Measurements from ENCODE around the gene PXYLP1.

PXYLP1 gene

DNA sequence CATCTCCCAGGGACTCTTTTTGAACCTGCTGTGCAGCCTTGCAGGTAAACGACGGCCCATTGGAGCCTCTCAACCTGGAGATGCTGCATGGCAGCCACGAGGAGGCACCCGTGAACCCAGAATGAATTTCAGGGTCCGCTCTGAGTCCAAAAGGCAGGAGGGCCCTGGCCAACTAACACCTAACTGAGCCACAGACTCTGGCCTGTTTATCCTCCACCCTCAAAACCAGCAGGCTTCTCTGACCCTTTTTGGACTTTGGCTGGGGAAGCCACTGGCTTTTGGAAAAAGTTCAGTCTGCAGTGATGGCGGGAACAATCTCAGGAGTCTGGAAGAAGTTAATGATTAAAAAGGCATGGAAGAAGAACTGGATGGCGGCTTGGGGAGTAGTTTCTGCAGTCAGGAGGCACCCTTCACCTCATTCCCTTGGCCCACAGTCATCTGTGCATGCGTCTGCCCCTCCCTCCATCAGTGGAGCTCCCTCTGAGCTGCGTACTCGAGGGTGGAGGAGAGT is 4.1 kb downstream of the PXYLP1 start:
- no peak overlapping the region for H3K4me2 ChIP-seq (ENCODE audit: low read length)
- peaks cover 16% of the 10 kb centered on the region for H3K27me3 ChIP-seq (ENCODE audit: control insufficient read depth, low read length)
- no peaks in the 10 kb centered on the region for H3K79me2 ChIP-seq (ENCODE audit: control insufficient read depth, low read length)
- no peak overlapping the region for H3K27ac ChIP-seq (ENCODE audit: low read depth, low read length)
- H3K9me2 ChIP-seq (replicated peaks; ENCODE audit: control insufficient read depth, low read length) = no peaks in the 10 kb centered on the region
- H4K20me1 ChIP-seq (ENCODE audit: control insufficient read depth, insufficient read depth, low read depth, low read length) = no peaks in the 10 kb centered on the region
- TF ChIP-seq EZH2phosphoT487 (IDR thresholded peaks at IDR 0.05; ENCODE audit: borderline replicate concordance, low read length) = no peak
- TF ChIP-seq, protein P1, sequence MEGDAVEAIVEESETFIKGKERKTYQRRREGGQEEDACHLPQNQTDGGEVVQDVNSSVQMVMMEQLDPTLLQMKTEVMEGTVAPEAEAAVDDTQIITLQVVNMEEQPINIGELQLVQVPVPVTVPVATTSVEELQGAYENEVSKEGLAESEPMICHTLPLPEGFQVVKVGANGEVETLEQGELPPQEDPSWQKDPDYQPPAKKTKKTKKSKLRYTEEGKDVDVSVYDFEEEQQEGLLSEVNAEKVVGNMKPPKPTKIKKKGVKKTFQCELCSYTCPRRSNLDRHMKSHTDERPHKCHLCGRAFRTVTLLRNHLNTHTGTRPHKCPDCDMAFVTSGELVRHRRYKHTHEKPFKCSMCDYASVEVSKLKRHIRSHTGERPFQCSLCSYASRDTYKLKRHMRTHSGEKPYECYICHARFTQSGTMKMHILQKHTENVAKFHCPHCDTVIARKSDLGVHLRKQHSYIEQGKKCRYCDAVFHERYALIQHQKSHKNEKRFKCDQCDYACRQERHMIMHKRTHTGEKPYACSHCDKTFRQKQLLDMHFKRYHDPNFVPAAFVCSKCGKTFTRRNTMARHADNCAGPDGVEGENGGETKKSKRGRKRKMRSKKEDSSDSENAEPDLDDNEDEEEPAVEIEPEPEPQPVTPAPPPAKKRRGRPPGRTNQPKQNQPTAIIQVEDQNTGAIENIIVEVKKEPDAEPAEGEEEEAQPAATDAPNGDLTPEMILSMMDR (IDR thresholded peaks at IDR 0.05; ENCODE audit: low read depth, low read length, poor library complexity, severe bottlenecking) = no peak
- H3F3A ChIP-seq (ENCODE audit: control insufficient read depth, insufficient read depth) = no peaks in the 10 kb centered on the region
- no peaks in the 10 kb centered on the region for H3K9me3 ChIP-seq (ENCODE audit: control insufficient read depth, insufficient read depth, low read length)
- H3K36me3 ChIP-seq (ENCODE audit: control insufficient read depth, low read length) = no peaks in the 10 kb centered on the region
- H3K4me3 ChIP-seq (ENCODE audit: low read length) = no peak overlapping the region
- H3K4me1 ChIP-seq (ENCODE audit: control insufficient read depth, low read length) = peaks cover 12% of the 10 kb centered on the region

DNA sequence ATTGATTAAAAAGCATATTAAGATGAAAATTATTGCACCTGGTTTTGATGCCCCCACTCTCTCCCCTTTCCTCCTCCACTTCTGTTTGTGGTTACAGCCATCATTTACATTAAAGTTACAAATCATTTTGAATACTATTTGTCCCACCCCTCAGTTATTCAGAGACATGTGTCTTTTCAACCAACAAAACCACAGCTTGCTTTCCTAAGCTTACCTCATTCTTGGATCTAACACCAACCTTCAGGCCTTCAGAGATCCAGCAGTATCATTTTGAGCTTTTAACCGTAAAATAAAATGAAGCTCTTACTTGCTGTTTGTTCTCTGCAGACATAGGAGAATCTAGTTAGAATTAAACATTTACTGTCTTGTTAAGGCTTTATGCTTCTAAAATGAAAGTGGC is 4.7 kb downstream of the PXYLP1 start:
- no peaks in the 10 kb centered on the region for H3K79me2 ChIP-seq (ENCODE audit: control insufficient read depth, low read length)
- no peaks in the 10 kb centered on the region for H4K20me1 ChIP-seq (ENCODE audit: control insufficient read depth, insufficient read depth, low read depth, low read length)
- H3K9me3 ChIP-seq (ENCODE audit: control insufficient read depth, insufficient read depth, low read length) = no peaks in the 10 kb centered on the region
- no peak overlapping the region for H3K27ac ChIP-seq (ENCODE audit: low read depth, low read length)
- H3F3A ChIP-seq (ENCODE audit: control insufficient read depth, insufficient read depth) = no peaks in the 10 kb centered on the region
- peaks cover 16% of the 10 kb centered on the region for H3K27me3 ChIP-seq (ENCODE audit: control insufficient read depth, low read length)
- TF ChIP-seq, protein P1 (IDR thresholded peaks at IDR 0.05; ENCODE audit: low read depth, low read length, poor library complexity, severe bottlenecking) = no peak
- TF ChIP-seq EZH2phosphoT487 (IDR thresholded peaks at IDR 0.05; ENCODE audit: borderline replicate concordance, low read length) = no peak
- no peak overlapping the region for H3K4me2 ChIP-seq (ENCODE audit: low read length)
- H3K4me3 ChIP-seq (ENCODE audit: low read length) = no peak overlapping the region
- H3K4me1 ChIP-seq (ENCODE audit: control insufficient read depth, low read length) = peaks cover 8% of the 10 kb centered on the region
- H3K36me3 ChIP-seq (ENCODE audit: control insufficient read depth, low read length) = no peaks in the 10 kb centered on the region
- H3K9me2 ChIP-seq (replicated peaks; ENCODE audit: control insufficient read depth, low read length) = no peaks in the 10 kb centered on the region

DNA sequence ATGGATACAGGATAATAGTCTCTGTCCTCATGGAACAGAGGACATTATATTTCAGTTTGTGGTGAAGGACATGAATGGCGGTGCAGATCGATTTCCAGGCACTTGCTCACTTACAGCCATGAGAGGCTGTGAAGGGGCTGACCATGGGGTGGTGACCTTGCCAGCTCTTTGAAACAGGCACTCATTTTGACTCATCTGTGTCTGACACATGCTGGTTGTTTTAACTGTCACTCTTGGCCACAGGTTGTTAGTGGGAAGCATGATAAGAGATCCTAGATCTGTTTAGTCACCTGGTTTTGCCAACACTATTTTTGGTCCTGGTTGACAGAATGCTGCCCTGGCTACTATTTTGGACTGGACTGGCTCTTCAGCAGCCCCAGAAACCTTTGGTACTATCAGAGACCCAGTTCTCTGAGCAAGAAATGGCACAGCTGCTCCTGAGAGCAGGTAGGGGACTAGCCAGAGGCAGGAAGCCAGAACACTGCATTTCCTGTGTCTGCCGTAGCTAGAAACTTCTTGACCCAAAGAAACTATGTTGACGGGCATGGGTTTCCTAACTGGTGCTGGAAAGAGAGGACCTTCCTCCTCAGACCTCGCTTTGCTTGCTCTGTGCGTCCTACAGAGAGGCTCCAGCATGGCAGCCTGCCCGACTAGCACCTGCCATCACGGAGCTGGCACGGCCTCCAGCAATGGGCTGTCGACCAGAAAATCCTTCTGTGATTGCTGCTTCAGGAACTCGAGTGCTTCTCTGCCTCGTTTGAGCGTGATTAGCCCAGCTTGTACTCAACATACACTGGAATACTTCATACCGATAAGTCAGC is 6.3 kb downstream of the PXYLP1 start:
- peaks cover 6% of the 10 kb centered on the region for H3K27me3 ChIP-seq (ENCODE audit: control insufficient read depth, low read length)
- no peak overlapping the region for H3K27ac ChIP-seq (ENCODE audit: low read depth, low read length)
- no peak overlapping the region for H3K4me3 ChIP-seq (ENCODE audit: low read length)
- H3K36me3 ChIP-seq (ENCODE audit: control insufficient read depth, low read length) = no peaks in the 10 kb centered on the region
- no peaks in the 10 kb centered on the region for H3F3A ChIP-seq (ENCODE audit: control insufficient read depth, insufficient read depth)
- H3K9me2 ChIP-seq (replicated peaks; ENCODE audit: control insufficient read depth, low read length) = no peaks in the 10 kb centered on the region
- H3K79me2 ChIP-seq (ENCODE audit: control insufficient read depth, low read length) = no peaks in the 10 kb centered on the region
- no peaks in the 10 kb centered on the region for H3K9me3 ChIP-seq (ENCODE audit: control insufficient read depth, insufficient read depth, low read length)
- no peaks in the 10 kb centered on the region for H4K20me1 ChIP-seq (ENCODE audit: control insufficient read depth, insufficient read depth, low read depth, low read length)
- H3K4me2 ChIP-seq (ENCODE audit: low read length) = no peak overlapping the region
- TF ChIP-seq EZH2phosphoT487 (IDR thresholded peaks at IDR 0.05; ENCODE audit: borderline replicate concordance, low read length) = no peak
- TF ChIP-seq, protein P1 (IDR thresholded peaks at IDR 0.05; ENCODE audit: low read depth, low read length, poor library complexity, severe bottlenecking) = no peak
- peaks cover under 1% of the 10 kb centered on the region for H3K4me1 ChIP-seq (ENCODE audit: control insufficient read depth, low read length)
